NOMO-1 treated with DMSO at 0.1 percent for 48 hours (cell line): ENCODE measurements around the gene KCNN4.
"Not testable (repeated sequence)": the region's sequence is repeated elsewhere in the genome, so short reads cannot be mapped to it uniquely, and the experiment has no call there.

Source experiments
- DNase-seq: peaks from one replicate; lab custom pipeline; 2025; ENCODE audit not compliant: unreplicated experiment; lab: John Stamatoyannopoulos, UW

Gene KCNN4

DNA sequence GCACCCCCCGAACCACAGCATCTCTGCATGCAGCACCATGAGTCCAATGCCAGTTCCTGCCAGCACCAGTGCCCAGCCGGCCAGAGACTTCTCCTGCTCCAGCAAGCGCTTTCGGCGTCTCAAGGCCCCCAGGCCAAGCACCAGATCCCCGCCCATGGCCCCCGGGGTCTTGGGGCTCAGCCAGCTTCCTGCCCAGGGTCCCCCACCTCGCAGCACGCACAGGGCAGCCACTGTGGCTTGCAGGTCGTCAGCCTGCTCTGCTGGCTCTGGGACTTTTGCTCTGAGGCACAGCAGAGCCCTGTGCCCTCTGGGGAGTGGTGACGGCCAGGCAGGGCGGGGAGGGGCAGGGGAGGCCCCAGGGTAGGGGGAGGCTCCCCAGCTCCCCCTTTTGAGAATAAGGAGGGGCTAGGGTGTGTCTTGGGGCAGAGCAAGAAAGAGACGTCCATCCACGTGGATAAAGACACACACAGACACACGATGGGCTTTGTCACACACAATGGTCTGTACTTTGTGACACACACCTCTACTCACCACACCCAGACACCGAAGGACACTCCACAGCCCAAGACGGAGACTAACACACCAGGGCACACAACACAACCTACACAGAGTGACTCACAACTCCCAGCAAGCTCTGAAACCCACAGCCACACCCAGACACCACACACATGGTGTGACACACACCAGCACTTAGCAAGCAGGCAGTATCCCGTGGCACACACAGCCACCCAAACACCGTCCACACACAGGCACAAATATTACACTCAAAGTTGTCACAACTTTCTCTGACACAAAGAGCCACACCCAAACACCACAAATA, at the start of gene KCNN4:
Gene KCNN4, minus strand, starts transcription at position 268 of the 820 bp plus-strand sequence. Its CDS starts 112 bp downstream, at position 156.
- peak; percentile 51 for DNase-seq

DNA sequence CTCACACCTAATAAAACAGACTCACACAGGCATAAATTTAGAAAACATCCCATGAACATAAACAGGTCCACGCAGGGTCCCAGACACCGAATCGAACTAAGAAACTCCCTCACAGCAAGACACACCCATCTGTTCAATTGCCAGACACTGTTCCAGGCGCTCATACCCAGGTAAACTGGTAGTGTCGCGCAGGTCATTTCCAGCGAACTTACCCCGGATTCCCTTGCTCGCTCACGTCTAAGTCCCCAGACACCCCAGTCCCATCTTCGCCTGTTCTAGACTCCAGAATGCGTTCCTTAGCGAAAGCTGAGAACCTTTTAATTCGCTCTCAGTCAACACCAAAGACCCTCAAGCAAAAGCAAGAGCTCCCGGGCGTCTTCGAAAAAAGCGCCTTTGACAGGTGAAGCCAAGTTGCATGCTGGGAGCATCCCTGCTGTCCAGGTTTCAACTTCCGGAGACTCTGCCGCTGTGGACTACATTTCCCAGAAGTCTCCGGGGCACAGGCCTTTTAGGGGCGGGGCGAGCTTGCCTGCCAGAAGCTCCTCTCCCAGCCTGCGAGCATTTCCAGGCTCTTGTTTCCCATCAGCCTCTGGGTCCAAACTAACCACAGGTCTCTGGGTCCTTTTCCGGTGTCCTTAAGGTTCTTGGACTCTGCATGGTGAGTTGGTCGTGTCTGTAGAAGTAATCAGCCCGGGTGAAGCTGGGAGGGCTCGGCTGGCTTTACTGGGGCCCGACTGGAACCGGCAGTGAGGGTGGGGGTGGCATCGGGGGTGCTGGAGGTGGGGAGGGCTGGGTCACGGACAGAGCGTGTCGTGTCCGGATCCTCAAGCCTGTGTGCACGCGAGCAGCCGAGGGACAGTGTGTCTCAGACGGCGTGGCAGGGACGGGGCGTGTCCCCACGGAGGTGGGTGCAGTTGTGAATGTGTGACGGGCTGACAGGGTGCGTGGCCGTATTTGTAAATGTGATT, 46.3 kb upstream of the KCNN4 start, which contains the start of gene ZNF283:
Gene ZNF283, plus strand, starts transcription at position 535 of the 968 bp plus-strand sequence. CDS start 6,184 bp downstream, outside the sequence.
- peak; percentile 50 for DNase-seq

DNA sequence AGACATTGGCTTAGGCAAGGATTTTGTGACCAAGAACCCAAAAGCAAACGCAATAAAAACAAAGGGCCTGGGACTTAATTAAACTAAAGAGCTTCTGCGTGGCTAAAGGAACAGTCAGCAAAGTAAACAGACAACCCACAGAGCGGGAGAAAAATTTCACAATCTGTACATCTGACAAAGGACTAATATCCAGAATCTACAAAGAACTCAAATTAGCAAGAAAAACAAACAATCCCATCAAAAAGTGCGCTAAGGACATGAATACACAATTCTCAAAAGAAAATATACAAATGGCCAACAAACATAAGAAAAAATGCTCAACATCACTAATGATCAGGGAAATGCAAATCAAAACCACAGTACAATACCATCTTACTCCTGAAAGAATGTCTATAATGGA, 43.8 kb upstream of the KCNN4 start:
- not testable (repeated sequence) for DNase-seq

DNA sequence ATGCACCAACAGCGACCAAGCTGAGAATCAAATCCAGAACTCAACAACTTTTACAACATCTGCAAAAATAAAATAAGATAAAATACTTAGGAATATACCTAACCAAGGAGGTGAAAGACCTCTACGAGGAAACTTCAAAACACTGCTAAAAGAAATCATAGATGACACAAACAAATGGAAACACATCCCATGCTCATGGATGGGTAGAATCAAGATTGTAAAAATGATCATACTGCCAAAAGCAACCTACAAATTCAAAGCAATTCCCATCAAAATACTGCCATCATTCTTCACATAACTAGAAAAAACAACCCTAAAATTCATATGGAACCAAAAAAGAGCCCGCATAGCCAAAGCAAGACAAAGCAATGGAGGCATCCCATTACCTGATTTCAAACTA, 43.1 kb upstream of the KCNN4 start:
- not testable (repeated sequence) for DNase-seq

DNA sequence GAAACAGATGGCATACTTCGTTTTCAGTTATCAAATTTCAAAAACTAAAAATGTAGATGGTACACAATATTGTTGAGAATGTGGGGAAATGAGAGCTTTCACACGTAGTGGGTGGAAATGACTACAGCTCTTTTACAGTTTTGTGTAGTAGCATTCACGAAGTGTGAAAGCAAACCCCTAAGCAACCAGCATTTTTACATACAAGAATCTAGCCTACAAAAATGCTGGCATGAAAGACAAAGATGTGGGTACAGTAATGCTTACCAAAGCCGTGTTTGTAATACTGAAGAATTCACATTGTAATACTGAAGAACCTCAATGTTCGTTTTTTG, 40.1 kb upstream of the KCNN4 start:
- DNase-seq, result no peak

DNA sequence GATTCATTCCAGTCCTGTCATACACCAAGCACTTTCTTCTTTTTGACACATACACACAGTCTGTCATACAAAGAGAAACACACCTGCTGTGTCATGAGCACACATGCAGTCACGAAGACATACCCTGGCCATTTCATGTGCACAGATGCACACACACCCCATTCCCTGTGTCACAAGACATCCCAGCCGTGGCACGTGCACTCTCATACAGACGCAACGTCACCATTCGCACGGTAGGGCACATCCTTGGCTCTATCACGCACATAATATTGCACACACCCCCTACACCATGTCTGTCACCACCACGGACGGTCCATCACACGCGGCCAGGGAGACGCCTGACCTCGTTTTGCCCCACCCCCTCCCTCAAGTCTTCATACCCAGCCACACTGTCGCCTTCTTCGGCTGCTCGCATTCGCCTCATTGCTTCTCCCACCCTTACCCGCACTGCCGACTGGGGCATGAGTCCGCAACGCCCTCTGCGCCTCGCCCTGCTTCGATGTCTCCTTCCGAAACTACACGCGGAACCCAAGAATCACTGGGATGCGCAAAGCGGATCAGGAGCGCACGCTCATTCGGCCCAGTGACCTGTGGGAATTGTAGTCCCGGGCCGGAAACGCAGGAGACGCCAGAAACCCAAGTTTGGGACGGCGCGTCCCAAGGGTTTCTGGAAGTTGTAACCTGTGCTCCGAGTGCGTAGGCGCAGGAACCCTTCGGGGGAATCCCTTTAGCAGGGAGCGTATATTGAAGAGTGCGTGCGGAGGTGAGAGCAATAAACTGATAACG, 39.5 kb upstream of the KCNN4 start:
- no peak for DNase-seq

DNA sequence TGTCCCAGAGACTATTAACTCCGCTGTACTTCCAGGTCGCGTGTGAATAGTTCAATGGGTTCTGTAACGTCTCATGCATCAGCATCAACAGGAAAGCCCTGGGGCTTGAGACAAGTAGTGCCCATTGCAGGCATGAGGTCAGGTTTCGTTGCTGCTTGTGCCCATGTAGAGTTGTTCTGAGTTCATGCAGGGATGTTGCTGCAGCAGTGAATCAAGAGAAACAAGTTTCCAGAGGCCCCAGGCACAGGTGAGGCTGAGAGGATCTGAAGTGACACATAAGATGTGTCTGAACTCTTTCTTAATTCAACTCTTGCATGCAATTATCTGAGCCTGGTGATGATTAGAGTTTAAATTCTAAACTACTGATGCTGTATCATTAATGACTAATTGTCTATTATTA, 37.7 kb upstream of the KCNN4 start:
- DNase-seq, result no peak

DNA sequence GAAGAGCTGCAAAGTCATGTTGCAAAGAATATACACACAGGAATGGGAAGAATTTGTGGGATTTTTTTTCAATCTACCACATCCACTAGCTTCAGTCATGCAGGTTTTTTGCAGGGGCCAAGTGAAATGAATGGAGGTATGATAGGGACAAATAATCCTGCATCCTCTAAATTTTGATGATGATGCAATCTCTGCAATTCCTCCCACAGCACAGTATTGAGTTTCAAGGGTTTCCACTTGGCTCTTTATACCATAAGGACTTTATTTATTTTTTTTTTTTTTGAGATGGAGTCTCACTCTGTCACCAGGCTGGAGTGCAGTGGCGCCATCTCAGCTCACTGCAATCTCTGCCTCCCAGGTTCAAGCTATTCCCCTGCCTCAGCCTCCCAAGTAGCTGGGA, 36.7 kb upstream of the KCNN4 start:
- DNase-seq, result not testable (repeated sequence)

DNA sequence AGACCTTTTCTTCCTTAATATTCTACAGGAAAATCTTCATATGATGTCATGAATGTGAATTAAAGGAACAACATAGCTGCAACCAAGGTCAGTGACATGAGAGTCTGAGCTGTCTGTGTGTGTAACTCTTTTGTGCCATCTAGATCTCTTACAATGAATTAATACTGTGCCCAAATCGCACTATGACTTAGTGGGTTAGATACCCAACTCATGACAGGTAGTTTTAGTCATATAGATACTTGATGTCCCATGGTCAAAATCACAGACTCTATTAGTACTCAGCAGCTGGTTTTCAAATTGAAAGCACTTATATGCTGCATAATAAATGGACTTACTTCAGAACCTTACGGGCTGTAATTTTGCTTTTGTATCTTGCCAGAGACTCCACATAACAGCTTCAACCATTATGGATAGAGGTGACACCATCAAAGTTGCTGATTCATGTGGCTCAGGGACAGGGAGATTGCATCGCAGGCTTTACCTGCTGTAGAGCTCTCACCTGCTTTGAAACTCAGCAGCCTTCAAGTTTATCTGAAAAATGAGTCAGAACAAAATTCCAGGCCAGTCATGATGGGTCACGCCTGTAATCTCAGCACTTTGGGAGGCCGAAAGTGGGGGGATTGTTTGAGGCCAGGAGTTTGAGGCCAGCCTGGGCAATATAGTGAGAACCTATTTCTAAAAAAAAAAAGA, 34.0 kb upstream of the KCNN4 start:
- no peak for DNase-seq

DNA sequence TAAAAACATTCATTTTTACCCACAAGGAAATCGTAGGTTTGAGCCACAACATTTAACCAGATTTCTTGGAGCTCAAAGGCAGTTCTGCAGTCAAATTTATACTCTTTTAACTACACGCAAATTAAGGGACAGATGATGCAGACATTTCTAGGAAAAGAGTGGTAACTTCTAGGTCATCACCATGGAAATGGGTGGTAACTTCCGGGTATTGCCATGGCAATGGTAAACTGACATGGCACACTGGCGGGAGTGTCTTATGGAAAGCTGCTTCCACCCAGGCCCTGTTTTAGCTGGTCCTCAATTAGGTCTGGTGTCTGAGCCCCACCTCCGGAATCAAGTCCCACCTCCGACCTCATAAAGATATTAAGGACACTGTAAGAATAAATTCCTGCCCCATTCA, 31.9 kb upstream of the KCNN4 start:
- DNase-seq, result no peak

DNA sequence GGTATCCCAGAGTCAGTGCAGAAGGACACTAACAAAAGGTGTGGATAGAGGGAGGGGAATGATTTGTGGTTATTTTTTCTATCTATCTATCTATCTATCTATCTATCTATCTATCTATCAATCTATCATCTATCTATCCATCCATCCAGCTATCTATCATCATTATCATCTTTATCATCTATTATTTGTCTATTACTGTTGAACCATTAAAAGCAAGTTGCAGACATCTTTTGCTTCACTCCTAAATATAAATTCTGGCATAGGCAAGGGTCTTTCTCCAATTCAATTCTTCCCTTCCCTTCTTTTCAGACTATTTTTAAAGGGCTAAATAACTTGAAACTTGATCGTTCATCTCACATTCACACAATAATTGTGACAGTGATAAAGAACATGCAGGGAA, 31.5 kb upstream of the KCNN4 start:
- DNase-seq, result no peak

DNA sequence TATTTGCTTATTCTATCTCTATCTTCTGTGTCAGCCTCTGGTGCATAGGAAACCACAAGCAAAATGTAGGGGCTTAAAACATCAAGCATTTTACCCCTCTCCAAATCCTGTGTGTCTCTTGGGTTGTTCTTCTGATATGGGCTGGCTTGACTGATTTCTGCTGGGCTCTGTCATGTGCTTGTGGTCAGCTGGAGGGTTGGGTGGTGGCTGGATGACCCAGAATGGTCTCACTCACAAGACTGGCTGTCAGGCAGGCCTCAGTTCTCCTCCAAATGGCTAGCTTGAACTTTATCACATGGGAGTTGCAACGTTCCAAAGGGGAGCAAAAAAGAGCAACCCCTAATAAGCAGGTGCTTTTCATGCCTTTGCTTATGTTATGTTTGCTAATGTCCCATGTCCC, 31.1 kb upstream of the KCNN4 start:
- no peak for DNase-seq

DNA sequence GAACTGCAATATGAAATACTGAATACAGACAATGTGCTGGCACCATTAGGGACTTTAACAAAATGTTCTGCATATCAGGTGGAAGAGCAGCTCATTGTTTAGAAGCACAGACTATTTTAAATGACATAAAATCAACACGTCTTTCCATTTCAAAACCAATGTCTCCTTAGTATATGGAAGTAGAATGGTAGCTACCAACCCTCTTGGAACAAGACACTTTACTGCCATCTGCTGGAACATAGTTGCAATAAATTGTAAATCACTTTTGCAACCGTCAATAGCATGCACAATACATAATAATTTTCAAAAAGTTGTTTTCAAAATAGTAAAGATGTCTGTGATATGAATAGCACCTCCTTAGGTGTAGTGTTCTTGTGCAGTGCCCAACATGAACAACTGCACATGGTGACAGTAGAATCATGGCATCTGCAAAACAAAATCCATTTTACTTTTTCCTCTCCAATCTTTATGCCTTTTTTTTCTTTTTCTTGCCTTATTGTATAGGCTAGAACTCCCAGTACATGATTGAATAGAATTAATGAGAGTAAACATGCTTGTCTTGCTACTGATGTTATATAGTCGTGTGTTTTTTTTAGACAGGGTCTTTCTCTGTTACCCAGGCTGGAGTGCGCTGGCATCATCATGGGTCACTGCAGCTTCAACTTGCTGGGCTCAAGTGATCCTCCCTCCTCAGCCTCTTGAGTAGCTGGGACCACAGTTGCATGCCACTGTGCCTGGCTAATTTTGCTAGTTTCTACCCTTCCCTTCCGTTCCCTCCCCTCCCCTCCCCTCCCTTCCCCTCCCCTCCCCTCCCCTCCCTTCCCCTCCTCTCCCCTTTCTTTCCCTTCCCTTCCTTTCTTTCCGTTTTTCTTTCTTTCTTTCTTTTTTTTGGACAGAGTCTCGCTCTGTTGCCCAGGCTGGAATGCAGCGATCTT, 29.3 kb upstream of the KCNN4 start:
- peak; percentile 76 for DNase-seq

DNA sequence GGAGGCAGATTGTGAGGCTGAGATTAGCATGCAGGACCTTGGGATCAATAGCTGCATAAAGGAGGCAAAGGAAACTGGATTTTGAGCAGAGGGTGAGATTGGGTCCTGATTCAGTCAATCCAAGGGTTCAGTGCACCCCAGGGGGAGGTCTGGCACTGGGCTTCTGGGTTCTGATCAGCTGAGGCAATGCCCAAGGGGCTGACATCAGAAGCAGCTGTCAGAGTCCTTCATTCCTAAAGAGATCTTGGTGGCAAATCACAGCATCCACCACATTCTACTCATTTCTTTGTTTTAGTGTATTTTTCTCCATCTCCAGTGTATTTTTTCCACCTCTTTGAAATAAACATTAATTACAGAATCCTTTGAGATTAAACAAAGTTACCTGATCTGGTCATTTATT, 26.9 kb upstream of the KCNN4 start:
- no peak for DNase-seq

DNA sequence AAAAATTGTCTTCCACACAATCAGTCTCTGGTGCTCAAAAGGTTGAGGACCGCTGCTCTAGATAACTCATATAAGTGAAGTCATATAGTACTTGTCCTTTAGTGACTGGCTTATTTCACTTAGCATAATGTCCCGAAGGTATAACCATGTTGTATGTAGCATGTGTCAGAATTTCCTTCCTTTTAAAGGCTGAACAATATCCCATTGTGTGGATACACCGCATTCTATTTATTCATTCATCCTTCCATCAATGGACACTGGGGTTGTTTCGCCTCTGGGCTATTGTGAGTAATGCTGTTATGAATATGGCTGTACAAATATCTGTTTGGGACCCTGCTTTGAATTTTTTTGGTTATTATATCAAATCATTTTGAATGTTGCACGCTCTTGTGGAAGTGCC, 26.1 kb upstream of the KCNN4 start:
- DNase-seq, result no peak

DNA sequence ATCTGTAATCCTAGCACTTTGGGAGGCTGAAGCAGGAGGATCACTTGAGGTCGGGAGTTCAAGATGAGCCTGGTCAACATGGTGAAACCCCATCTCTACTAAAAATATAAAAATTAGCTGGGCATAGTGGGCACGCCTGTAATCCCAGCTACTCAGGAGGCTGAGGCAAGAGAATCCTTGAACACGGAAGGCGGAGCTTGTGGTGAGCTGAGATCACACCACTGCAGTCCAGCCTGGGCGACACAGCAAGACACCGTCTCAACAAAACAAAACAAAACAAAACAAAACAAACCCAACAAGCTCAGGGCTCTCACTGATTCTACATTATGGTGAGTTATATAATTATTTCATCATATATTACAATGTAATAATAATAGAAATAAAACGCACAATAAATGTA, 25.6 kb upstream of the KCNN4 start:
- not testable (repeated sequence) for DNase-seq

DNA sequence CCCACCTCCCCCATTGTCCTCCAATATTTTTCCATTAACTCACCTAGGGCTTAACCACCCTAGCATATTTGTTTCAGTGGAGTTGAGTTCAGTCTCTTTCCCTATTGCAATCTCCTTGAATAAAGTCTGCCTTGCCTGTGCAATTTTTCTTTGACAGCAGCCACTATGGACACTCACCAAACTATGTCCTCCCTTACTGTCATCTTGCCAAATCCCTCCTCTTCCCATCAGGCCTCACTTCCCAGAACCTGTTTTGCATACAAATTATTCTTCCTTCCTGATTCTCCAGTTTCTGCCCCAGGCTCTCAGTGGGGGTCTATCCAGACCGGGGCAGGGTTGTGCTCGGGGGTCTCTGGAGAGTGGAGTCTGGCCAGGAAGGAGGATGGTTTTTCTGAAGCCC, 23.7 kb upstream of the KCNN4 start:
- no peak for DNase-seq

DNA sequence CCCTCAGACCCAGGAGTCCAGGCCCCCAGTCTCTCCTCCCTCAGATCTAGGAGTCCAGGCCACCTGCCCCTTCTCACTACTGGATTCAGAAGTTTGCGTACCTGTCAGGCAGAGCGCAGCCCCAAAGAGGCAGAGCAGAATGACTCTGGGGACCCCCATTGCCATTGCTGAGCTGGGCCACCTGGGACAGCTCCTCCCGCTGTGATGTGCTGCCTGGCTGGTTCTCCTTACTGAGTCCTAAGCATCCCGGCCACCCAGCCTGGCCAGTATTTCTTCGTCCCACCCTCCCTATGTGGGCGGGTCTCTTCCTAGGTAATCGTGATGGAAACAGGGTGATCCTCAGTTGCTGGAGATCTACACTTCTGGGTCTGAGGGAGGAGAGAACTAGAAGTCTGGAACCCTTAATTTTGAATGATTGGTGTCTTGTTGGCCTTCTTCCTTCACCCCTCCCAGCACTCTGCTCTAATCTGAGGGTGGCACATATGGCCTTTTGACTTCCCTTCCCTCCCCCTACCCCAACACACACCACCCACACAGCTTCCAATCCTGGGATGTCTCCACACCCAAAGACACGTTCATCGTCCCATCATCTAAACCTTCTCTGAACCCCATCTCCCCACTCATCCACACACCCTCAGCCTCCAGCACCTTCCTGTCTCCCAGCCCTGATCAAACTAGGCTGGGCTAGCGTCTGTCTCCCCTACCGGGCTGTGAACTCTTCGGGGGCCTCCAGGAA, 21.6 kb upstream of the KCNN4 start, which contains the start of gene LYPD5:
Gene LYPD5, minus strand, starts transcription at position 232 of the 736 bp plus-strand sequence. Its CDS starts 67 bp downstream, at position 165.
- no peak for DNase-seq
